Measurements from ENCODE around the gene GLS.
"Not testable (repeated sequence)": the region's sequence is repeated elsewhere in the genome, so short reads cannot be mapped to it uniquely, and the experiment has no call there.

The GLS gene

DNA sequence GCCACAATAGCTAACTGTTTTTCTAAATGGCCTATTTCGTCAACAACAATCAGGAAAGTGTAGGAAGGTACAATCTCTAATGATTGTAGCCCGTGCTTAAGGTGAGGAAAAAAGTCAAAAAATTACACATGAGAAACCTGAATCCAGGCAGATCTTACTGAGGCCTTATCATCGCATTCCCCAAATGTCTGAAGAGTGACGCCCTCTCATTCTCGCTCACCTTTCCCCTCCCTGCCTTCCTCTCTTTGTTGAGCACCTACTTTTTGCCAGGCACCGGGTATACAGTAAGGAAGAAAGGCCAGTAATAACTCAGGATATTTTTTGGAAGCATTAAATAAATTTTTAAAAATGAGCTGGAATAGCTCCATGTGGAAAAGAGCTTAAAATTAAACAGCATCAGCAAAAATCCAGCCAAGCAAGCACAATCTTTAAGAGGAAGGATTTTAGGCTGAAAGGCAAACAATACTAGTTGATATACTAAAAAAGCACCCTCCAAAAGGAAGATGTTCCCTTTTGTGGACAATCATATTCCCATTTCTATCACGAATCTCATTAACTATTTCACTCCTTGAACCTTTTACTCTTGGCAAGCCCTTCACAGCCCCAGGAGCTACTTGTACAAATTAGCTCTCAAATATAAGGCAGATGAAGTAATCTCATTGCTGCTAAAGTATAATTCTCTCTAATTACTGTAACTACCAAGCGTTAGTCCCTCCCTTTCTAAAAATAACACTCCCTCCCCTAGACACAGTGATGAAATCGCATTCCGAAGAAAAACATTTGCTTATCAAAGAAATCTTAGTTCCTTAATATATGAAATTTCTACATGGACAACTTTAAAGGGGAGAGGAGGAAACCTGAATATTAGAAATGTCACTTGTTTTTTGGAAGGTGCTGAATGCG lies 93.4 kb downstream of the GLS start:
- no peak for DNase-seq

DNA sequence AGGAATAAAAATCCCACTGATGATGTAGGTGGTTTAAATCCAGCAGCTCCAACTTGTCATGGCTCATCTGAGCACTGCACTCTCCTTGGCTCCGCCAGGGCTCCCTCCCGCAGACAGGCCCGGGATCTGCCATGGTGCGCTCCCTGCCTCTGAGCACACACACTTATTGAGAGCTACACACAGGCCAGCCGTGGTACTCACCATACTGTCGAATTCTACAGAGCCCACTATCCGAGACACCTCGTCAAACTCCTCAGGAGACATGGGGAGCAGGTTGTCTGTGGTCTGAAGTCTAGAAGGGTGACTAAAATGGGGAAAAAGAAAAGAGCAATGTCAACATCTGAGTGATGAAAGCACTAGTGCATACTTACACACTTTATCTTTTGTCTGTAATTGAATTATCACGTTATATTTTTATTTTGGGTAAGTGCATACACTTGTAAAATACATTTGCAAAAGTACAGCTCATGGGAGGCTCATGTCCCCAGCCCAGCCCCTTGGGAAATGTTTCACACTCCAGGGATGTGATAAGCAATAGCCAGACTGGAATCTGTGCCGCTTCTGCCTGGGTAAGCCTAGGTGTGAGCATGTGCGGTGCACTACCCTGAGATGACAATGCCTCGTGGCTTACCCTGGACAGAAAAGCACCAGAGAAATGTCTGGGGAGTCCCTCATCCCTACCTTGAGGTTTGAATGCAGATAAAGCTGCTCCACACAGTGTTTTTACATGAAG lies 94.2 kb downstream of the GLS start:
- DNase-seq, result no peak

GRCh38 chr2:190976521-190976920 lies 95.9 kb downstream of the GLS start:
- no peak for DNase-seq

DNA sequence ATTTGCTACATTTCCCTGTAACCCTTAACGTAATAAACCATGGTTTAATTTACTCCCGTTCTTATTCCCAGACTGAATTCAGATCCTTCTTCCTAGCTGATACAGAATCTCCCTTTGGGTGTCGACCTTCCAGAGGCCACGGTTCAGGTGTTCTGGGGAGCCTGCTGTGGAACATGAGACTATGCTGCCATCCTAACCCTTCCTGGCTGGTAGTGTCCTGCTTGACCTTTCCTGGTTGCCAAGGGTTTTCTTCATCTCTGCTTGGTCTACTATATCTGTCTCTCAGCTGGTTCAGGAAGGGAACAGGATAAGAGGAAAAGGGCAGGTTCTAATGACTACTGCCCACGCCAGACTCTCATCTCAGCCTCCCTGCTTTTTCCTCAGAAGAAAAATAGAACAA lies 96.9 kb downstream of the GLS start:
- no peak for DNase-seq

DNA sequence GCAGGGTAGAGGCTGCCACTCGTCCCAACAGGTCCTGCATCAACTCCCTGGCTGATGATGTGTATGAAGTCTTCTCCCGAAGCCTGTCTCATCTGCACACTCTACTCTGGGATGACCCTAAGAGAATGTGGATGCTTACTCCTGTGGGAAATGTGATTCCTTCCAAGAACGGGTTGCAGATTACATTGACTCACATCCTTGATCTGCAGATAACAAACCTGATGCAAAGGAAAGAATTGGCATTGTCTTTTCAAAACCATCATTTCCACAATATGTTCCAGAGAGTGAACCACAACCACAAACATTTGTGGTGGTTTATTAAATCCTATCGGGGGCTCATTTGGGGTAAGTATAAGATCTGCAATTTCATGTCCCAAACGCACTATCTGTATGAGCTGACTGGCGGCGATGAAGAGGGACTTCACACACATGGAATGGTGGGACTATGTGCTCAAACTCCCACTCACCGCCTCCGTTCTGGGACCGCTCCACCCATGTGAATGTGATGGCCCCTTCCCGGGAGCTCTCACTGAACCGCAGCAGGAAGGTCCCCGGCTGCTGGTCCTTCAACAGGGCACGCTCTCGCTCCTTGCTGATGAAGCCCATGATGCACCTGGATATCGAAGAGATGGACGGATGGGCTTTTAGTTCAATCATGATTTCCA lies 97.9 kb downstream of the GLS start:
- DNase-seq, result no peak

GRCh38 chr2:190979906-190980629 lies 99.4 kb downstream of the GLS start:
- no peak for DNase-seq

DNA sequence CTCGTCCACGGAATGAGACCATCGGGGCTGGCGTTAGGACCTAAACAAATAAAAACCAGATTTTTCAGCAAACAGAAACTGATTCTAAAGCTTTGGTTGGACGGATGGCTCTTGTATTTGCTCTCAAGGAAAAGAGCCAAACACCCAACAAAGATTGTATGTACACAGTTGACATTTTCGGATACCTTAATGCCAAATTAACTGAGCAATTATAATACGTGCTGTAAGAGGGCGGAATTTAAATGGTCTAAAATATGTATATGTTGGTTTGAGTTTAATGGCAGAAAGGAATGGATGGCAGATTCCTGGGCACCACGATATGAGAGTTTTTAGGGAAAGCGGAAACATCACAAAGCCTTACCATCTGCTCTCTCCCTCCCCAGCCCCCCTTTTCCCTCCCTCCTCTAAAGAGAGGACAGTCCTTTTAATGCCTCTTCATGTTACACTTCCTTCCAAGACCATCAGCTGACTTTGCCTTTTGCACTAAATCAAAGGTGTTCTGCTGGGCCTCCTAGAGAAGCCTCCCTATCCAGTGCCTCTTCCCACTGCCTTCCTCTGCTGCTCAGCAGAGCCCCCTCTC lies 100.1 kb downstream of the GLS start:
- no peak for DNase-seq

DNA sequence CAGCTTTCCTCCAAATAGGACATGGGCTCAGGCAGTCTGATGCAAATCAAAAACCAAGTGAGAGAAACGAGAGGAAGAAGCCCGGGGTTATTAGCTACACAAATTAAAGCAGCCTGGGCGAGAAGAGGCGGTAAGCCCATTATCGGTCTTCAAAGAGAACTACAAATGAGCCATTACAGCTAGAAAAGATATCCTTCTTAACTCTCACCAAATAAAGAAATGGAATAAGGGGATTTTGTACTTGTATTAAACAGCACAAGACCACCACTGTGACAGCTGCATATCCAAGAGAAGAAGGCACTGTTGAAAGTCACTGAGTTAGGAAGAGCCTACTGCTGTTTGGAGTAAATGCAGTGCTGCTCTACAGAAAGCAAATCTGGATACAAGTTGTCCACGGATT lies 100.7 kb downstream of the GLS start:
- DNase-seq, result no peak

DNA sequence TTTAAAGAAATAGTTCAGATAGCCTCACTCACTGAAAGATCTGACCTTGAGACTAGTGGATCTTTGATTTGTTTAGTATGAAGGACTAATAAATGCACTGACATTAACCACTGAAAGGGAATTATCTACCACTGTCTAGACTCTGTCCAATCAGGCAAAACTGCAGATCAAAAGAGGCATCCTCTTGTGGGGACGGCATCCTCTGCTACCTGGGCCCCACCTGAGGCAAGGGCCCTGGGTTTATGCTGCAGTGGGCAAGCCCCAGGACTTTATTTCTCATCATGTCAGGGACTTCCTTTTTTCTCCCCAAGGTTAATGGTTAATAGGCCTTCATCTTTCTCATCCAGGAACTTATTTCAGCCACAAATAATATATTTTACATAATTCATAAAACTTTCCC lies 101.1 kb downstream of the GLS start:
- DNase-seq, result no peak

GRCh38 chr2:190982262-190983034 lies 101.8 kb downstream of the GLS start:
- DNase-seq, result peak in 2 of 6 experiments; percentile 10 to 18

- DNase-seq, result no peak
Measured at GRCh38 chr2:190984595-190984994, 104.0 kb downstream of the GLS start.

DNA sequence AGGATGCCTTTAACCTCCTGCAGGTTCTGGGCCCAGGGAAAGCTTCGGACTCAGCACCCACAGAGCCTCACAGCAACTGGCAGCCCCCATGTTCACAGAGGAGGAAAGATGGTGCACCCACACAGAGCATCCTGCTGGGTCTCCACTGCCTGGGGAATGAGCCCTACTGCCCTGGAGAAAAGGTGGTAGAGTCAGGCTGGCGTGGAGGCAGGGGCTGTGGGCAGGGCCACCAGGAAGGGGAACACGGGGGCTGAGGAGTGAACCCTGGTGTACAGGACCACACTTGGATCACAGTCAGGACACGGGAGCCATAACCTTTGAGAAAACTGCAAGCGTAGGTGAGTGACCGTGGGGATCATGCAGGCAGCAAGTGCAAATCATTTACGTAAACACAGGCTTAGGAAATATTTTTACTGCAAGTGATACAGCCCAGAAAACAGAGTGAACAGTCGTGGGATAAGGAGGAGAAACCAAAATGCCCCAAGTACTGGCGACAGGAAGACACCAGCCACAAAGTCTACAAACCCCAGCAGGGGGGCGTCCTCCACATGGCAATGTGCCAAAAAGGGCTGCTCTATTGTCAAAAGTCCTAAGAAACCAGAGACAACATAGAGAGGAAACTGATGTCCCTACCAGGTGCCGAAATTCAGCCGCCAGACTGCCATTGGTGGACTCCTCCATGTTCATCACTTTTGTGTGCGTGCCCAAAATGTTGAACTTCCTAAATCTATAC lies 105.8 kb downstream of the GLS start:
- peak in 3 of 6 experiments; percentile 9 to 26 (median 20) for DNase-seq

DNA sequence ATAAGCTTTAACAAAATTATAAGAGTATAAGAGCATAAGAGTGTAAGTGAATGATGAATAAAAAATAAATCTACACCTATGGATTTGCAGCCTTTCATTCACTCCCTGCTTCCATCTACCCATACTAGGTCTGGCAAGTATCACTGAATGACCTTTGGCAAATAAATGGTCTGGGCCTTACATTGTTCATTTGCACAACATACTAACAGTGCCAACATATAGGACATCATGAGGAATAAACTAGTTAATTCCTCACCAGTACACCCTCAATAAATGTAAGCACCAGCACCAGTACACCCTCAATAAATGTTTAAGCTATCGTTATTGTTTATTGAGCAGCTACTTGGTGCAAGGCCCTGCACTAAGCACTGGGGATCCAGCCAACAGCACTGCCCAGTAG lies 106.5 kb downstream of the GLS start:
- DNase-seq, result no peak

DNA sequence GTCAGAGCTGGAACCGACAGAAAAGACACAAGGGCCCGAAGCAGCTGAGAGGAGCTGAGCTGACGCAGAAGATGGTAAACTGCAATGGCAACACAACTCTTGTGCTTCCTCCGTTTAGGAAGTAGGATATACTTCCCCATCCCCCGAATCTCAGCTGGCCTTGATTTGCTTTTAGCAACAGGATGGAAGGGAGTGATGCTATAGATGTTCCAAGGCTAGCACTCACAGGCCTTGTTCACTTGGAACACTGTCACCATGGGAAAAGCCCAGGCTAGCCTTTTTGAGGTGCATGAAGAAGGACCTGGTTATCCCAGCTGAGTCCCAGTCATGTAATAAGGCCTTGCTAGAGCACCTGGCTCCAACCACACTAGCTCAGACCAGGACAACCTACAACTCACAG lies 107.3 kb downstream of the GLS start:
- DNase-seq, result no peak

- no peak for DNase-seq
Measured at GRCh38 chr2:190988910-190989309, 108.3 kb downstream of the GLS start.

DNA sequence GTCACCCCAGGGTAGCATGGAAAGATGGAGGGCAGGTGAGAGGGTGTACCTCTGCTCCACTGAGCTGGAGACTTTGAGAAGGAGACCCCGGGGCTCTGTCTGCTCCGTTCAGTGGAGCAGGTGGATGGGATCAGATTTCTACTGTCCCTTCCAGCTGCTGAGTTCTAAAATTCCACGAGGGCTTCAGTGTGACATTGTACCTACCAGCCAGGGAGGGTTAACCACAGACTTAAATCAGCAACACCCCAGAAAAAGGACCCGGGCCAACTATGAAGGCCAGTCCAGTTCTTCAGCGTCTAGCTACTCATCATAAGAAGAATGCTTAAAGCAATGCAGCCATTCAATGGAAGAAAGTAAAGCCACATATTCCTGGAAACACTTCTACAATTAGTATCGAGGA lies 109.5 kb downstream of the GLS start:
- DNase-seq, result no peak

- DNase-seq, result no peak
Measured at GRCh38 chr2:190993292-190993643, 112.6 kb downstream of the GLS start.

GRCh38 chr2:190994148-190994547 lies 113.5 kb downstream of the GLS start:
- DNase-seq, result no peak

DNA sequence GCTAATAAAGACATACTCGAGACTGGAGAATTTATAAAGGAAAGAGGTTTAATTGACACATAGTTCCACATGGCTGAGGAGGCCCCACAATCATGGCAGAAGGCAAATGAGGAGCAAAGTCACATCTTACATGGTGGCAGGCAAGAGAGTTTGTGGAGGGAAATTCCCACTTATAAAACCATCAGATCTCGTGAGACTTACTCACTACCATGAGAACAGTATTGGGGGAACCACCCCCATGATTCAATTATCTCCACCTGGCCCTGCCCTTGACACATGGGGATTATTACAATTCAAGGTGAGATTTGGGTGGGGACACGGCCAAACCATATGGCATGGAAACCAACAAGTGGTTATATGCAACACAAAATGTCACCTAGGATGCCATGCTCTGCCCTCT lies 114.7 kb downstream of the GLS start:
- not testable (repeated sequence) for DNase-seq

- peak in 4 of 6 experiments; percentile 15 to 41 (median 24) for DNase-seq
Measured at GRCh38 chr2:190996338-190996946, 115.8 kb downstream of the GLS start.

DNA sequence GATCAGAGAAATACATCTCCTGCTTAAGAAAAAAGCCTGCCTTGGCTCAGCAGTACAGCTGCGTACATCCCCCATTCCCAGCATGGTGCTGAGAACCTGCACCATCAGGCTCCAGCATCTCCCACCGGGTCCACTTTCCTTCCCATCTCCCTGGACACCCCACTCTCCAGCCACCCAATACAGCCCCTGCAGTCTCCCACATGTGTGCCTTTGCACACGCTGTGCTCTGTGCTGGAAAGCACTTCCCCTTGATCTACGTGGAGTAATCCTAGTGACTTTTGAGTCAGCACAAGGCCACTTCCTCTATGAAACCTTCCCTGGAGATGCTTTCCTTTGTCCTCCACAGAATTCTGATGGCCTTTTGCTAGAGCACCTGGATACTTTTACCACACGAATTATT lies 116.3 kb downstream of the GLS start:
- no peak for DNase-seq
